ENCODE measurements around the gene CRLF1.

The CRLF1 gene

GRCh38 chr19:18633321-18633720 lies 26.7 kb upstream of the CRLF1 start:
- Histone ChIP-seq H3K79me1 (ENCODE audit: low read length) (peaks cover 2% of the 10 kb centered on the region), H3K27me3 (ENCODE audit: insufficient read depth, low read length, poor library complexity) (no peaks in the 10 kb centered on the region), H3K79me2 (ENCODE audit: control insufficient read depth, insufficient read depth, low read length) (no peaks in the 10 kb centered on the region), H3K4me3 (ENCODE audit: low read length) (no peak overlapping the region), H4K8ac (ENCODE audit: low read depth, low read length) (no peak overlapping the region), H3K23ac (ENCODE audit: low read length) (no peak overlapping the region), H2AK5ac (ENCODE audit: low read length) (no peak overlapping the region), H4K5ac (ENCODE audit: low read length) (no peak overlapping the region), H3K9ac (ENCODE audit: low read length) (no peak overlapping the region), H3K27ac (ENCODE audit: low read depth, low read length) (no peak overlapping the region), H3K18ac (ENCODE audit: low read length) (no peak overlapping the region), H3K56ac (ENCODE audit: low read length) (no peak overlapping the region), H3K4me1 (ENCODE audit: control insufficient read depth, low read depth, low read length) (no peaks in the 10 kb centered on the region), H3K4me2 (ENCODE audit: low read length) (no peak overlapping the region), H3K36me3 (ENCODE audit: control insufficient read depth, insufficient read depth, low read length) (no peaks in the 10 kb centered on the region), H2BK15ac (replicated peaks; ENCODE audit: low read depth) (no peak overlapping the region), H2BK120ac (ENCODE audit: low read depth, low read length) (no peak overlapping the region), H2BK5ac (ENCODE audit: low read length) (no peak overlapping the region), H3K4ac (ENCODE audit: low read depth, low read length) (no peak overlapping the region)
- no peak for DNase-seq
- no CpG with 5 or more reads among the region's 8 CpGs for WGBS (ENCODE audit: extremely low coverage, insufficient coverage, low lambda C conversion rate)

GRCh38 chr19:18629166-18630088 lies 22.8 kb upstream of the CRLF1 start:
- Histone ChIP-seq H4K8ac (ENCODE audit: low read depth, low read length) (no peak overlapping the region), H3K23ac (ENCODE audit: low read length) (no peak overlapping the region), H2AK5ac (ENCODE audit: low read length) (no peak overlapping the region), H3K9ac (ENCODE audit: low read length) (no peak overlapping the region), H3K56ac (ENCODE audit: low read length) (no peak overlapping the region), H2BK5ac (ENCODE audit: low read length) (no peak overlapping the region), H3K36me3 (ENCODE audit: control insufficient read depth, insufficient read depth, low read length) (no peaks in the 10 kb centered on the region), H3K27me3 (ENCODE audit: insufficient read depth, low read length, poor library complexity) (no peaks in the 10 kb centered on the region), H3K79me2 (ENCODE audit: control insufficient read depth, insufficient read depth, low read length) (no peaks in the 10 kb centered on the region), H4K5ac (ENCODE audit: low read length) (no peak overlapping the region), H3K4me1 (ENCODE audit: control insufficient read depth, low read depth, low read length) (no peaks in the 10 kb centered on the region), H3K4me2 (ENCODE audit: low read length) (no peak overlapping the region), H3K18ac (ENCODE audit: low read length) (no peak overlapping the region), H3K79me1 (ENCODE audit: low read length) (no peaks in the 10 kb centered on the region), H3K4me3 (ENCODE audit: low read length) (no peak overlapping the region), H3K4ac (ENCODE audit: low read depth, low read length) (no peak overlapping the region), H2BK15ac (replicated peaks; ENCODE audit: low read depth) (no peak overlapping the region), H2BK120ac (ENCODE audit: low read depth, low read length) (no peak overlapping the region), H3K27ac (ENCODE audit: low read depth, low read length) (no peak overlapping the region)
- WGBS (ENCODE audit: extremely low coverage, insufficient coverage, low lambda C conversion rate): no CpG with 5 or more reads among the region's 15 CpGs
- DNase-seq: no peak

GRCh38 chr19:18626906-18627305 lies 20.3 kb upstream of the CRLF1 start:
- H3K79me2 ChIP-seq (ENCODE audit: control insufficient read depth, insufficient read depth, low read length): no peaks in the 10 kb centered on the region
- no peak overlapping the region for H2BK15ac ChIP-seq (replicated peaks; ENCODE audit: low read depth)
- no peaks in the 10 kb centered on the region for H3K79me1 ChIP-seq (ENCODE audit: low read length)
- no peak overlapping the region for H2AK5ac ChIP-seq (ENCODE audit: low read length)
- H3K4ac ChIP-seq (ENCODE audit: low read depth, low read length): no peak overlapping the region
- H3K18ac ChIP-seq (ENCODE audit: low read length): no peak overlapping the region
- no peaks in the 10 kb centered on the region for H3K27me3 ChIP-seq (ENCODE audit: insufficient read depth, low read length, poor library complexity)
- WGBS (ENCODE audit: extremely low coverage, insufficient coverage, low lambda C conversion rate): no CpG with 5 or more reads among the region's 2 CpGs
- H3K4me2 ChIP-seq (ENCODE audit: low read length): no peak overlapping the region
- H4K8ac ChIP-seq (ENCODE audit: low read depth, low read length): no peak overlapping the region
- H3K23ac ChIP-seq (ENCODE audit: low read length): no peak overlapping the region
- H3K4me3 ChIP-seq (ENCODE audit: low read length): no peak overlapping the region
- H3K9ac ChIP-seq (ENCODE audit: low read length): no peak overlapping the region
- no peak overlapping the region for H2BK120ac ChIP-seq (ENCODE audit: low read depth, low read length)
- H3K27ac ChIP-seq (ENCODE audit: low read depth, low read length): no peak overlapping the region
- H3K4me1 ChIP-seq (ENCODE audit: control insufficient read depth, low read depth, low read length): no peaks in the 10 kb centered on the region
- no peak for DNase-seq
- H3K36me3 ChIP-seq (ENCODE audit: control insufficient read depth, insufficient read depth, low read length): no peaks in the 10 kb centered on the region
- H2BK5ac ChIP-seq (ENCODE audit: low read length): no peak overlapping the region
- H3K56ac ChIP-seq (ENCODE audit: low read length): no peak overlapping the region
- no peak overlapping the region for H4K5ac ChIP-seq (ENCODE audit: low read length)

- Histone ChIP-seq H3K79me2 (ENCODE audit: control insufficient read depth, insufficient read depth, low read length) (no peaks in the 10 kb centered on the region), H2BK5ac (ENCODE audit: low read length) (no peak overlapping the region), H3K18ac (ENCODE audit: low read length) (no peak overlapping the region), H3K23ac (ENCODE audit: low read length) (no peak overlapping the region), H2BK15ac (replicated peaks; ENCODE audit: low read depth) (no peak overlapping the region), H3K4me1 (ENCODE audit: control insufficient read depth, low read depth, low read length) (no peaks in the 10 kb centered on the region), H3K4me2 (ENCODE audit: low read length) (no peak overlapping the region), H4K8ac (ENCODE audit: low read depth, low read length) (no peak overlapping the region), H2AK5ac (ENCODE audit: low read length) (no peak overlapping the region), H3K27me3 (ENCODE audit: insufficient read depth, low read length, poor library complexity) (no peaks in the 10 kb centered on the region), H2BK120ac (ENCODE audit: low read depth, low read length) (no peak overlapping the region), H3K56ac (ENCODE audit: low read length) (no peak overlapping the region), H4K5ac (ENCODE audit: low read length) (no peak overlapping the region), H3K36me3 (ENCODE audit: control insufficient read depth, insufficient read depth, low read length) (no peaks in the 10 kb centered on the region), H3K4me3 (ENCODE audit: low read length) (no peak overlapping the region), H3K4ac (ENCODE audit: low read depth, low read length) (no peak overlapping the region), H3K79me1 (ENCODE audit: low read length) (no peaks in the 10 kb centered on the region), H3K27ac (ENCODE audit: low read depth, low read length) (no peak overlapping the region), H3K9ac (ENCODE audit: low read length) (no peak overlapping the region)
- no CpG with 5 or more reads among the region's 7 CpGs for WGBS (ENCODE audit: extremely low coverage, insufficient coverage, low lambda C conversion rate)
- no peak for DNase-seq
These were observed 14.3 kb upstream of the CRLF1 start for GRCh38 chr19:18620902-18621301.

GRCh38 chr19:18620311-18620710 lies 13.7 kb upstream of the CRLF1 start:
- WGBS (ENCODE audit: extremely low coverage, insufficient coverage, low lambda C conversion rate): no CpG with 5 or more reads among the region's 10 CpGs
- Histone ChIP-seq H3K18ac (ENCODE audit: low read length) (no peak overlapping the region), H3K27me3 (ENCODE audit: insufficient read depth, low read length, poor library complexity) (no peaks in the 10 kb centered on the region), H3K4me2 (ENCODE audit: low read length) (no peak overlapping the region), H3K79me2 (ENCODE audit: control insufficient read depth, insufficient read depth, low read length) (no peaks in the 10 kb centered on the region), H4K8ac (ENCODE audit: low read depth, low read length) (no peak overlapping the region), H3K79me1 (ENCODE audit: low read length) (no peaks in the 10 kb centered on the region), H3K36me3 (ENCODE audit: control insufficient read depth, insufficient read depth, low read length) (no peaks in the 10 kb centered on the region), H3K56ac (ENCODE audit: low read length) (no peak overlapping the region), H3K4ac (ENCODE audit: low read depth, low read length) (no peak overlapping the region), H2AK5ac (ENCODE audit: low read length) (no peak overlapping the region), H3K4me1 (ENCODE audit: control insufficient read depth, low read depth, low read length) (no peaks in the 10 kb centered on the region), H3K4me3 (ENCODE audit: low read length) (no peak overlapping the region), H3K23ac (ENCODE audit: low read length) (no peak overlapping the region), H2BK5ac (ENCODE audit: low read length) (no peak overlapping the region), H3K27ac (ENCODE audit: low read depth, low read length) (no peak overlapping the region), H4K5ac (ENCODE audit: low read length) (no peak overlapping the region), H2BK15ac (replicated peaks; ENCODE audit: low read depth) (no peak overlapping the region), H2BK120ac (ENCODE audit: low read depth, low read length) (no peak overlapping the region), H3K9ac (ENCODE audit: low read length) (no peak overlapping the region)
- no peak for DNase-seq

GRCh38 chr19:18618236-18618635 lies 11.6 kb upstream of the CRLF1 start:
- no CpG with 5 or more reads among the region's 13 CpGs for WGBS (ENCODE audit: extremely low coverage, insufficient coverage, low lambda C conversion rate)
- H2AK5ac ChIP-seq (ENCODE audit: low read length): no peak overlapping the region
- no peaks in the 10 kb centered on the region for H3K79me1 ChIP-seq (ENCODE audit: low read length)
- no peak overlapping the region for H3K4ac ChIP-seq (ENCODE audit: low read depth, low read length)
- no peak overlapping the region for H3K4me2 ChIP-seq (ENCODE audit: low read length)
- peaks cover 4% of the 10 kb centered on the region for H3K27me3 ChIP-seq (ENCODE audit: insufficient read depth, low read length, poor library complexity)
- no peak overlapping the region for H3K18ac ChIP-seq (ENCODE audit: low read length)
- H3K27ac ChIP-seq (ENCODE audit: low read depth, low read length): no peak overlapping the region
- H3K56ac ChIP-seq (ENCODE audit: low read length): no peak overlapping the region
- no peak overlapping the region for H4K8ac ChIP-seq (ENCODE audit: low read depth, low read length)
- H2BK120ac ChIP-seq (ENCODE audit: low read depth, low read length): no peak overlapping the region
- no peak overlapping the region for H3K23ac ChIP-seq (ENCODE audit: low read length)
- no peak overlapping the region for H3K4me3 ChIP-seq (ENCODE audit: low read length)
- no peak overlapping the region for H2BK15ac ChIP-seq (replicated peaks; ENCODE audit: low read depth)
- H3K4me1 ChIP-seq (ENCODE audit: control insufficient read depth, low read depth, low read length): no peaks in the 10 kb centered on the region
- DNase-seq: no peak
- H2BK5ac ChIP-seq (ENCODE audit: low read length): no peak overlapping the region
- no peak overlapping the region for H3K9ac ChIP-seq (ENCODE audit: low read length)
- H3K36me3 ChIP-seq (ENCODE audit: control insufficient read depth, insufficient read depth, low read length): no peaks in the 10 kb centered on the region
- H4K5ac ChIP-seq (ENCODE audit: low read length): no peak overlapping the region
- no peaks in the 10 kb centered on the region for H3K79me2 ChIP-seq (ENCODE audit: control insufficient read depth, insufficient read depth, low read length)

All from mesendoderm (in vitro differentiated cells).